GM21367 (cell line): ENCODE data around the gene IRAK1.

Experiments
- ATAC-seq: cut with Tn5 transposase; IDR thresholded peaks from one replicate; pipeline ENCODE4 v1.9.1; 2021; ENCODE audit not compliant: unreplicated experiment

The IRAK1 gene

GRCh38 chrX:153971450-153972367, 48.0 kb downstream of the IRAK1 start, which contains the start of gene HCFC1:
HCFC1 (minus strand) TSS chrX:153971818; CDS start chrX:153970840, 978 bp downstream.
- ATAC-seq, result peak; percentile 26

DNA sequence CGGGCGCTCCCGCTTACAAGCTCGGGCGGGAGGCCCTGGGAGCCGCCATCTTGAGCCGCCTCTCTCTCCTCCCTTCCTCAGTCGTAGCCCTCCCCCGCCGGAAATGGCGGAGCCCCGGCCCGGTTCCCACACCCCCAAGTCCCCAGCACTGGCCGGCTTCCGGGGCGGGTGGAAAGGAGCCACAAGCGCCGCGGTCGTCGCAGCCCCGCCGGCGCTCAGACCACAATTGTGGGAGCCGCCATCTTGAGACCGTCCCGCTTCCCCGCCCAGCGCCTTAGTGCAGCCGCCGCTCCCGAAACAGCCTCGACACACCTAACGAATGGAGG, 48.6 kb downstream of the IRAK1 start:
- peak; percentile 30 for ATAC-seq

- ATAC-seq, result no peak
These were observed 49.2 kb downstream of the IRAK1 start for GRCh38 chrX:153970357-153971123.

GRCh38 chrX:153969904-153970356, 49.8 kb downstream of the IRAK1 start:
- ATAC-seq, result no peak

DNA sequence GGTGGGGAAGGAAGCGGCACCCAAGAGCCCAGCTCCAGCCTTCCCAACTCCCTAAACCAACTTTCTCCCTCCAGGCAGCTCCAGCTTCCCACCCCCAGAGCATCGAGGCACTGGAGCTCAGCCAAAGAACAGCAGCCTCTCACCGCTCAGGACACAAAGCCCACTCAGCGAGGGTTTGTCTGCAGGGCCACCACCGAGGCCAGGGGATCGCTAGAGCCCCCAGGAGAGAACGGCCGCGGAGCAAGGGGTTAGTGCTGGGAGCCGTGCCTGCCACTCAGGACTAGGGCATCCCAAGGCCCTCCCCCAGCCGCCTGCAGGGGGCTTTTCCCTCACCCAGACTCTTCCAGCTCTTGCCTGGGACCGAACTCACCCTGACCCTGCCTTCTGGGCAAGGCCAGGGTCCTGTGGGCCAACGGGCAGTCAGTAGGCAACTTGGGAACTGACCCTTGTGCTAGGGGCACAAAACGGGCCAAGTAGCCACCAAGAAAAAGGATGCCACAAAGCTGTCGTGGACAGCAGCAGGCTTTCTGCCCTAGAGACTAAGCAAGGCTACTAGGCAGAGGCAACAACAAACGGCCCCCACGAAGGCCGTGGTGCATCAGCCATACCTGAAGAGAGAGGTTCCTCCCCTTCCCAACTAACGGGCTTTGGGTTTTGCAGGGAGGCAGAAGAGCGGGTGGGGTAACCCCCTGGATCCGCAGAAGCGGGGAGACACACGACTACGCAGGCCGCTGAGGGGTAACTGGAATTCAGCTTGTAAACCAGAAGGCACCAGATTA, 50.4 kb downstream of the IRAK1 start:
- ATAC-seq, result no peak

DNA sequence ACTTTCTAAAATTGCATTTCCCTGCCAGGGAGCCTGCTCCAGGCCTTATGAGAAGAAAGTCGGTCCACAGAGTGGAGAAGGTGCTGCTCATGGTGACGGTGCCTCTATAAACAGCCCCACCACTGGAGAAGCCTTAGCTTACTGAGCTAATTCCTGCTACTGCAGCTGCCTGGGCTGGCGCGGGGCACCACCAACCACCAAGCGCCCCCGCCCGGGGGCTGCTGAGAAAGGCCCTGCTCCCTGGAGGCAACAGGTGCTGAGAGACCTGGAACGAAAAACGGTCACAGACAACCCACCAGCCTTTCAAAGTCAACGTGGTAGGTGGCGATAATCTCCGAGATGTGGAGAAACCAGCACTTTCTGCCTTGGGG, 51.0 kb downstream of the IRAK1 start:
- no peak for ATAC-seq

- no peak for ATAC-seq
These were observed 51.4 kb downstream of the IRAK1 start for GRCh38 chrX:153968255-153968654.

- no peak for ATAC-seq
These were observed 52.0 kb downstream of the IRAK1 start for GRCh38 chrX:153967536-153968224.

- ATAC-seq, result no peak
These were observed 52.7 kb downstream of the IRAK1 start for GRCh38 chrX:153966841-153967535.

GRCh38 chrX:153966283-153966688, 53.4 kb downstream of the IRAK1 start:
- no peak for ATAC-seq

GRCh38 chrX:153965406-153965805, 54.3 kb downstream of the IRAK1 start:
- ATAC-seq, result no peak

GRCh38 chrX:153964105-153964504, 55.6 kb downstream of the IRAK1 start:
- ATAC-seq, result no peak

DNA sequence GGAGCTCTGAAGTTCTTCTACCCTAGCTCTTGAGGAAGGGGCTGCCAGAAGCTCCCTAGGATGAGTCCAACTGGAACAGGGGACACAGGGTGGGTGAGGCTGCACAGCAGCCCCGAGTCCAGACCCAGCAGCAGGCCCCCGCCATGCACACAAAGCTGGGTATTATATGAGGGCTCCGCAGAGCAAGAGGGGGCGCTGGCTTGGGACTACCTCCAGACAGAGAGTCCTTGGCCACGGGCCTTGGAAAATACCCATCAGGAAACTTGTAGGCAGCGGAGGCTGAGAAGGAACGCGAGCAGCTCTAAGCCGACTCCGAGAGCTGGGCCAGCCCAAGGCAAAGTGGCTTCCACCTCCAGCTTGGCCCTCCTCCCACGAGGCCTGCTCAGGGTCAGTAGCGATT, 56.2 kb downstream of the IRAK1 start:
- no peak for ATAC-seq

GRCh38 chrX:153961292-153961691, 58.4 kb downstream of the IRAK1 start:
- no peak for ATAC-seq

- ATAC-seq, result no peak
These were observed 58.9 kb downstream of the IRAK1 start for GRCh38 chrX:153960786-153961185.
